ENCODE measurements around the gene SH3PXD2A.

SH3PXD2A gene

DNA sequence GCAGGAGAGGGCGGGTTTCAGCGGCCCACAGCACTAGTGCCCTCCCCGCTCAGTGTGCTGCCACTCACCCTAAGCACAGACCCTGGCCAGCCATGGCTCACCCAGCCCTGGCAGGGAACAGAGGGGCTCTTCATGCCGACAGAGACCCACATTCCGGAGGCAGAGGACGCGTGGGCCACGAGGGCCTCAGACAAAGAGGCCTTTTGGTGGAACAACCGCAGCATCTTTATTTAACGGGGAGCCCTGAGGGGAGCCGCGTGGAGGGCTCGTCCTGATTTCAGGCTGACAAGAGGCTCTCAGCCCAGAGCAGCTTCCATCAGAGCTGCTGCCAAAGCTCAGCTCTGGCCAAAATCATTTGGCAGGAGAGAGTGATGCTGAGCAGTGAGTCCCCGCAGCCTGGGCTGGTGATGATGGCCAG is 127.8 kb downstream of the SH3PXD2A start:
- no peak overlapping the region for H3K27ac ChIP-seq

GRCh38 chr10:103726637-103727036 is 128.7 kb downstream of the SH3PXD2A start:
- no peaks in the 10 kb centered on the region for H3K79me2 ChIP-seq
- no peaks in the 10 kb centered on the region for H3K36me3 ChIP-seq (ENCODE audit: control insufficient read depth, insufficient read depth, low read length)
- no peak overlapping the region for H3K9ac ChIP-seq
- no peaks in the 10 kb centered on the region for H3K27me3 ChIP-seq (ENCODE audit: control insufficient read depth, insufficient read depth, low read length)
- H3K9me3 ChIP-seq (ENCODE audit: control insufficient read depth, low read length), result no peaks in the 10 kb centered on the region
- H2AFZ ChIP-seq, result no peak overlapping the region
- no peak overlapping the region for H3K4me3 ChIP-seq (ENCODE audit: low read depth, low read length)
- H3K27ac ChIP-seq, result no peak overlapping the region
- no peaks in the 10 kb centered on the region for H3K4me1 ChIP-seq
- no peak for TF ChIP-seq CTCF (IDR thresholded peaks at IDR 0.05)
- H3K4me2 ChIP-seq (ENCODE audit: low read length), result no peak overlapping the region

More for the DNA sequence above, 127.8 kb downstream of the SH3PXD2A start:
- Histone ChIP-seq H3K36me3 (ENCODE audit: control insufficient read depth, insufficient read depth, low read length) (no peaks in the 10 kb centered on the region), H3K4me2 (ENCODE audit: low read length) (no peak overlapping the region), H2AFZ (no peak overlapping the region), H3K27me3 (ENCODE audit: control insufficient read depth, insufficient read depth, low read length) (no peaks in the 10 kb centered on the region), H3K4me1 (no peaks in the 10 kb centered on the region), H3K9ac (no peak overlapping the region), H3K79me2 (no peaks in the 10 kb centered on the region), H3K9me3 (ENCODE audit: control insufficient read depth, low read length) (no peaks in the 10 kb centered on the region), H3K4me3 (ENCODE audit: low read depth, low read length) (no peak overlapping the region)
- no peak for TF ChIP-seq CTCF (IDR thresholded peaks at IDR 0.05)

DNA sequence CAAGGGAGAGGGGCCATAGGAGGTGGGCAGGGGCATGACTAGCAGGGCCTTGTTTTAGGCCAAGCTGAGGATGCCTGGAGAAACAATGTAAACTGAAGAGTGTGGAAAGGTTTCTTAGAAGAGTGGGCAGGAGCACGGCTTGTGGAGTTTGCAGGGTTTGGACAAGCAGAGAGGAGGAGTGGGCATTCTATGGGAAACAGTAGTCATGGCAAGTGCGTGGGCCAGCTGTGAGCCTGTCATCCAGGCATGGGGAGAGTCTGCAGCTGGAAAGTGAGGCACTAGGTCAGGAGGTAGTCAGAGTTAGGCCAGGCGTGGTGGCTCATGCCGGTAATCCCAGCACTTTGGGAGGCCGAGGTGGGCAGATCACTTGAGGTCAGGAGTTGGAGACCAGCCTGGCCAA is 130.1 kb downstream of the SH3PXD2A start:
- H3K36me3 ChIP-seq (ENCODE audit: control insufficient read depth, insufficient read depth, low read length), result no peaks in the 10 kb centered on the region
- no peak for TF ChIP-seq CTCF (IDR thresholded peaks at IDR 0.05)
- no peak overlapping the region for H3K4me2 ChIP-seq (ENCODE audit: low read length)
- H3K4me3 ChIP-seq (ENCODE audit: low read depth, low read length), result no peak overlapping the region
- H3K9me3 ChIP-seq (ENCODE audit: control insufficient read depth, low read length), result no peaks in the 10 kb centered on the region
- no peaks in the 10 kb centered on the region for H3K27me3 ChIP-seq (ENCODE audit: control insufficient read depth, insufficient read depth, low read length)
- H3K9ac ChIP-seq, result no peak overlapping the region
- H3K27ac ChIP-seq, result no peak overlapping the region
- H3K4me1 ChIP-seq, result peaks cover 10% of the 10 kb centered on the region
- no peaks in the 10 kb centered on the region for H3K79me2 ChIP-seq
- no peak overlapping the region for H2AFZ ChIP-seq

DNA sequence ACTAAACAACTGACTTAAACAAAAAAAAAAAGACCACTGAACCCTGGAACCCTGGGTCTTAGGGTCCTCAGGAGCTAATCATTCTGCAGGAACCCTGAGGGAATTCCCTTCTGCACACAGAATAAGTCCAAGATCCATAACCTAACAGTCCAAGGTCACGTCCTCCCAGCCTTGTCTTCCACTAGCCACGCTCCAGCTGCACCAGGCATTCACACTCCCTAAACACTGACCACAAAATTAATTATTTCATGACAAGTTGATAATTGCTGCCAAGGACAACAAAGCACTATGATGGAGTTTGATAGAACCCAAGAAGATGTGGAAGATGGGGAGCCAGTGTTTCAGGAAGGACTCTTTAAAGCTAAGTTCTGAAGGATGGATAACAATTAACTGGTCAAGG is 130.6 kb downstream of the SH3PXD2A start:
- TF ChIP-seq CTCF (IDR thresholded peaks at IDR 0.05), result no peak
- Histone ChIP-seq H2AFZ (no peak overlapping the region), H3K27me3 (ENCODE audit: control insufficient read depth, insufficient read depth, low read length) (no peaks in the 10 kb centered on the region), H3K9me3 (ENCODE audit: control insufficient read depth, low read length) (no peaks in the 10 kb centered on the region), H3K27ac (no peak overlapping the region), H3K9ac (no peak overlapping the region), H3K4me3 (ENCODE audit: low read depth, low read length) (no peak overlapping the region), H3K4me1 (peaks cover 12% of the 10 kb centered on the region), H3K79me2 (no peaks in the 10 kb centered on the region), H3K4me2 (ENCODE audit: low read length) (no peak overlapping the region), H3K36me3 (ENCODE audit: control insufficient read depth, insufficient read depth, low read length) (no peaks in the 10 kb centered on the region)

DNA sequence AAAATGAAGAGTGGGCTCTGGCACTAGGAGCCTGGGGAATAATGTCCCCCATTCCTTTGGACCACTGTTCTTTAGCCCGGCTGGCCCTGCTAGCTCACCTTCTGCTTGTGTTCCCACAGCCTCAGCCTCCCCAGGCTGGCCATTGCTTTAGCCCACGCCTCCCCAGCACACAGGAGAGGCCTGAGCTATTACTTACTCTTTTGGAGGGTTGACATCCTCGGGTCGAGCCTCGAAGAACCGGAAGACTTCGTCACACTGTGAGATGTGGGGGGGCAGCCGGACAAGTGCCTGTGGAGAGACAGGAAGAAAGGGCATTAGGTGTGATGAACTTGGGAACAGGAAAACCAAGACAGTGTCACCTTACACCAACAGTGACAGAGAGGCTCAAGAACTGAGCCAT is 131.3 kb downstream of the SH3PXD2A start:
- Histone ChIP-seq H3K9me3 (ENCODE audit: control insufficient read depth, low read length) (no peaks in the 10 kb centered on the region), H3K4me2 (ENCODE audit: low read length) (no peak overlapping the region), H3K4me1 (peaks cover 12% of the 10 kb centered on the region), H3K9ac (no peak overlapping the region), H2AFZ (no peak overlapping the region), H3K36me3 (ENCODE audit: control insufficient read depth, insufficient read depth, low read length) (no peaks in the 10 kb centered on the region), H3K4me3 (ENCODE audit: low read depth, low read length) (no peak overlapping the region), H3K79me2 (no peaks in the 10 kb centered on the region), H3K27me3 (ENCODE audit: control insufficient read depth, insufficient read depth, low read length) (no peaks in the 10 kb centered on the region), H3K27ac (no peak overlapping the region)
- no peak for TF ChIP-seq CTCF (IDR thresholded peaks at IDR 0.05)

Measured in parathyroid adenoma (tissue), 2 donors.